Spinal cord (tissue), 10 donors: ENCODE data around the gene CNGA4. TPM values are rescaled to one million over a fixed set of nuclear protein-coding genes. Genes with fewer than 3 reads are reported as not detected.

Experiments
- DNase-seq, 6 donors: peaks; one replicate each; pipeline versions ENCODE4 v3.0.0 to v3.0.0-alpha.2; 2013 to 2015; ENCODE audit warnings: low spot score in 6 of 6, low read depth in 4 of 6
- H3K27ac ChIP-seq: one replicate; pipeline ENCODE4 v1.5.1; 2013; ENCODE audit warnings: low read depth, low read length, control low read depth
- H3K27me3 ChIP-seq: one replicate; pipeline ENCODE4 v1.6.1; 2013; ENCODE audit warnings: low read length; ENCODE audit not compliant: control insufficient read depth, insufficient read depth
- H3K36me3 ChIP-seq: one replicate; pipeline ENCODE4 v1.6.1; 2013; ENCODE audit warnings: low read length; ENCODE audit not compliant: control insufficient read depth, insufficient read depth
- H3K4me1 ChIP-seq: one replicate; pipeline ENCODE4 v1.6.1; 2013; ENCODE audit warnings: low read length; ENCODE audit not compliant: control insufficient read depth, insufficient read depth
- H3K4me3 ChIP-seq: one replicate; pipeline ENCODE4 v1.5.1; 2013; ENCODE audit warnings: low read depth, low read length, control low read depth
- H3K9me3 ChIP-seq: one replicate; pipeline ENCODE4 v1.6.1; 2013; ENCODE audit warnings: low read length; ENCODE audit not compliant: control insufficient read depth, insufficient read depth
- WGBS: methylation state at CpG from one replicate; pipeline ENCODE4 v1.1.5; 2013; ENCODE audit warnings: missing lambda C conversion rate; ENCODE audit not compliant: insufficient coverage; 5-methylcytosine and 5-hydroxymethylcytosine counted together
- long read RNA-seq, 4 donors: transcript quantifications; one replicate each; lab custom pipeline, GENCODE V29; 2026
- polyA plus RNA-seq, 2 donors: library from polyadenylated mRNA; unstranded; fragments of 120-200 nt; gene quantifications; one replicate each; pipeline ENCODE4 v1.2.1, GENCODE V29; 2013; ENCODE audit not compliant: insufficient read length in 2 of 2
- total RNA-seq, 2 donors: library from RNA; depleted of rRNA in 1 of 2; stranded (reverse); fragments of 120-200 nt in 1 of 2; fragments of >200 nt in 1 of 2; gene quantifications; one replicate each; pipeline versions ENCODE4 v1.2.3 to v1.2.4, GENCODE V29; 2013 to 2014
- donor health status: healthy.

CNGA4 gene
- total RNA-seq: under 1 TPM; 0.20 to 0.39 TPM
- polyA plus RNA-seq: under 1 TPM; 0.68 to 0.78 TPM
- long read RNA-seq, donor 1: 0 reads
- long read RNA-seq, donor 2: 0 reads
- long read RNA-seq, donor 3: 0 reads
- long read RNA-seq, donor 4: 0 reads

DNA sequence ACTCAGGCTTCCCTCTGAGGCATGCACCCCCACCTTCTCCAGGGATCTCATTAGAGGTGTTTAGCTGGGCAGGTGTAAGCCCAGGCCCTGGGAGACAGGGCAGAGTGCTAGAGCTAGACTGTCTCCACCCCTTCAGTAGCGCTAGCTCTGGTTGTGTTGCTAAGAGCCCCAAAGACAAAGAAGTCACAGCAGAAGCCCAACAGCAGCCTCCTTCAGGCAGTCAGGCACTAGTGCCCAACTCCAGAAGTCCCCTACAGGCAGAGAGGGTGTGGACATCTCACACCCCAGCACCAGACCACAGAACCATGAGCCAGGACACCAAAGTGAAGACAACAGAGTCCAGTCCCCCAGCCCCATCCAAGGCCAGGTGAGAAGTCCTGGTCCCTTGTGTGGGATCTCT, at the start of gene CNGA4:
CNGA4 (plus strand) TSS at position 188 of the 400 bp plus-strand sequence; CDS start at position 306, 118 bp downstream.
- H3K27me3 ChIP-seq: no peaks in the 10 kb centered on the region
- H3K9me3 ChIP-seq: no peaks in the 10 kb centered on the region
- H3K27ac ChIP-seq: no peak within 1 kb of the TSS
- 59% methylated on average over 1 of the region's 1 CpG for WGBS
- no peak within 1 kb of the TSS for H3K4me3 ChIP-seq
- peaks cover 10% of the 10 kb centered on the region for H3K4me1 ChIP-seq
- H3K36me3 ChIP-seq: no peaks in the 10 kb centered on the region
- no peak for DNase-seq

DNA sequence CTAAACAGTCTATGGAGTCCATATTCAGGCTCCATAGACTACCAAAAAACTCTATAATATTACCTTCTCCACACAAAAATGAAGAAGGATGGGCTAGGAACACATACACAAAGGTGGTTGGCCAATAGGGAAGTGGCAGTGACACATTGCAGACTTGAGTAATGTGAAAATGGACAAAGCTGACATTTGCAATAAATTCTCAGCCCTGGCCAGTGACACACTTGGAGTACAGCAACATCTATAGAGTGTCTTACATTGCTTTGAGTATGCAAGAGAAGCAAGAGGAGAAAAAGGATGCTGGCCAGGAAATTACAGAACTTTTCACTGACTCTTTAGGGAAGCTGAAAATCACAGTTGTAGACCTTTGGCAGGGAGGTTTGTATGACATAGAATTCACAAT, 47.1 kb upstream of the CNGA4 start:
- Histone ChIP-seq H3K27me3 (no peaks in the 10 kb centered on the region), H3K4me1 (no peaks in the 10 kb centered on the region), H3K27ac (no peak overlapping the region), H3K4me3 (no peak overlapping the region), H3K36me3 (no peaks in the 10 kb centered on the region), H3K9me3 (no peaks in the 10 kb centered on the region)
- no peak for DNase-seq

GRCh38 chr11:6194065-6194581, 44.8 kb upstream of the CNGA4 start:
- Histone ChIP-seq H3K4me1 (no peaks in the 10 kb centered on the region), H3K27ac (no peak overlapping the region), H3K4me3 (no peak overlapping the region), H3K9me3 (no peaks in the 10 kb centered on the region), H3K27me3 (no peaks in the 10 kb centered on the region), H3K36me3 (no peaks in the 10 kb centered on the region)
- no CpG with 5 or more reads among the region's 1 CpG for WGBS
- no peak for DNase-seq

- no CpG with 5 or more reads among the region's 4 CpGs for WGBS
- Histone ChIP-seq H3K27ac (no peak overlapping the region), H3K4me3 (no peak overlapping the region), H3K4me1 (no peaks in the 10 kb centered on the region), H3K36me3 (no peaks in the 10 kb centered on the region), H3K9me3 (no peaks in the 10 kb centered on the region), H3K27me3 (no peaks in the 10 kb centered on the region)
- DNase-seq: no peak
These were observed 42.5 kb upstream of the CNGA4 start for GRCh38 chr11:6196396-6196795.

- Histone ChIP-seq H3K4me3 (no peak overlapping the region), H3K27ac (no peak overlapping the region), H3K4me1 (no peaks in the 10 kb centered on the region), H3K27me3 (no peaks in the 10 kb centered on the region), H3K36me3 (no peaks in the 10 kb centered on the region), H3K9me3 (no peaks in the 10 kb centered on the region)
- WGBS: 83% methylated on average over 3 of the region's 4 CpGs
- DNase-seq: no peak
These were observed 41.3 kb upstream of the CNGA4 start for GRCh38 chr11:6197466-6198200.

DNA sequence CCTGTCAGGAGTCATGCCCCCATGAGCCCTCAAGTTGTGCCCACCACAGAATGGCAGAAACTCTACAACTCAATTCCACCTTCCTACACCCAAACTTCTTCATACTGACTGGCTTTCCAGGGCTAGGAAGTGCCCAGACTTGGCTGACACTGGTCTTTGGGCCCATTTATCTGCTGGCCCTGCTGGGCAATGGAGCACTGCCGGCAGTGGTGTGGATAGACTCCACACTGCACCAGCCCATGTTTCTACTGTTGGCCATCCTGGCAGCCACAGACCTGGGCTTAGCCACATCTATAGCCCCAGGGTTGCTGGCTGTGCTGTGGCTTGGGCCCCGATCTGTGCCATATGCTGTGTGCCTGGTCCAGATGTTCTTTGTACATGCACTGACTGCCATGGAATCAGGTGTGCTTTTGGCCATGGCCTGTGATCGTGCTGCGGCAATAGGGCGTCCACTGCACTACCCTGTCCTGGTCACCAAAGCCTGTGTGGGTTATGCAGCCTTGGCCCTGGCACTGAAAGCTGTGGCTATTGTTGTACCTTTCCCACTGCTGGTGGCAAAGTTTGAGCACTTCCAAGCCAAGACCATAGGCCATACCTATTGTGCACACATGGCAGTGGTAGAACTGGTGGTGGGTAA, 39.6 kb upstream of the CNGA4 start, which contains the start of gene OR52W1:
OR52W1 (plus strand) TSS at position 51 of the 637 bp plus-strand sequence; CDS start at position 51, 0 bp downstream.
- H3K4me1 ChIP-seq: no peaks in the 10 kb centered on the region
- no peak within 1 kb of the TSS for H3K27ac ChIP-seq
- WGBS: 97% methylated on average over 5 of the region's 5 CpGs
- no peak for DNase-seq
- H3K9me3 ChIP-seq: no peaks in the 10 kb centered on the region
- no peaks in the 10 kb centered on the region for H3K36me3 ChIP-seq
- no peak within 1 kb of the TSS for H3K4me3 ChIP-seq
- no peaks in the 10 kb centered on the region for H3K27me3 ChIP-seq

- no peak for DNase-seq
- WGBS: 81% methylated on average over 3 of the region's 4 CpGs
- H3K9me3 ChIP-seq: no peaks in the 10 kb centered on the region
- H3K36me3 ChIP-seq: peaks cover 5% of the 10 kb centered on the region
- H3K27ac ChIP-seq: no peak overlapping the region
- no peaks in the 10 kb centered on the region for H3K4me1 ChIP-seq
- no peaks in the 10 kb centered on the region for H3K27me3 ChIP-seq
- H3K4me3 ChIP-seq: no peak overlapping the region
These were observed 37.9 kb upstream of the CNGA4 start for GRCh38 chr11:6200975-6201374.

DNA sequence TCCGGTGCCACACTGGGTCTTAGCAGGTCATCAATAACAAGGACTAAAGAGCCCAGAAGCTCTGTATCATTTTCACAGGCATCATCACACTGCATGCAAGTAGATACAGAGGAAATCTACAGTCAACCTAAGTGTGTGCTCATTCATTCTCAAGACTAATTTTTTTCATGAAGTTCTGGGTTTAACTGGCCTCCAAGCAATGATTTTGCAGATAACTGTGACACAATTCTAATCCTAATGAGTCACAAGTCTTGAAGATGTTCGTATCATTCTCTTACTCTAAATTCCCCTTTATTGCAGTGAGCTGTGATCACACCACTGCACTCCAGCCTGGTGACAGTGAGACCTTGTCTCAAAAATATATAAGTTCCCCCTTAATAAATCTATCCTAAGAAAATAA, 37.4 kb upstream of the CNGA4 start:
- H3K4me3 ChIP-seq: no peak overlapping the region
- no peaks in the 10 kb centered on the region for H3K4me1 ChIP-seq
- 100% methylated on average over 1 of the region's 2 CpGs for WGBS
- no peaks in the 10 kb centered on the region for H3K9me3 ChIP-seq
- no peak overlapping the region for H3K27ac ChIP-seq
- no peaks in the 10 kb centered on the region for H3K27me3 ChIP-seq
- peaks cover 5% of the 10 kb centered on the region for H3K36me3 ChIP-seq
- no peak for DNase-seq

GRCh38 chr11:6202041-6202440, 36.8 kb upstream of the CNGA4 start:
- Histone ChIP-seq H3K27ac (no peak overlapping the region), H3K4me1 (no peaks in the 10 kb centered on the region), H3K9me3 (no peaks in the 10 kb centered on the region), H3K27me3 (no peaks in the 10 kb centered on the region), H3K4me3 (no peak overlapping the region), H3K36me3 (peaks cover 5% of the 10 kb centered on the region)
- WGBS: 88% methylated on average over 1 of the region's 1 CpG
- no peak for DNase-seq
